GM19023 (cell line): ENCODE measurements around the gene IGF2.
"Not testable (repeated sequence)": the region's sequence is repeated elsewhere in the genome, so short reads cannot be mapped to it uniquely, and the experiment has no call there.

Experiments used
- ATAC-seq: cut with Tn5 transposase; IDR thresholded peaks from one replicate; pipeline ENCODE4 v1.9.1; 2021; ENCODE audit warnings: mild to moderate bottlenecking, moderate library complexity; ENCODE audit not compliant: unreplicated experiment

IGF2 gene, protein sequence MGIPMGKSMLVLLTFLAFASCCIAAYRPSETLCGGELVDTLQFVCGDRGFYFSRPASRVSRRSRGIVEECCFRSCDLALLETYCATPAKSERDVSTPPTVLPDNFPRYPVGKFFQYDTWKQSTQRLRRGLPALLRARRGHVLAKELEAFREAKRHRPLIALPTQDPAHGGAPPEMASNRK

DNA sequence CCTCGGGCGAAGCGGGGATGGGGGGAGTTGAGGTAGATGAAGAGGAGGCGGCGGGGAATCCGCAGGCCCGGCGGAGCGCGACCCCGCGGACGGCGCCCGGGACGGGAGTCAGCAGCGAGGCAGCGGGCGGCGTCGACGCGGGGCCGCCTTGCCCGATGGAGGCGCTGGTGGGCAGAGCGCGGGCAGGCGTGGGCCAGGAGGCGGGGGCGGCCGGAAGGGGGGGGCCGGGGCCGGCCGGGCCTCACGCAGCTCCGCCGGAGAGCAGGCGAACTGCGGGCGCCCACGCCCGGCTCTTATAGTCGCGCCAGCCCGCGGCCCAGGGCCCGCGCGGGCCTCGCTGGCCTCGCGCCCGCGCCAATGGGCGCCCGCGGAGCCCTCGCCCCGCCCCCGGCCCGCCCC is at the start of gene IGF2:
TSS of gene IGF2 (minus strand) at position 267 of the 399 bp plus-strand sequence. CDS start 3,866 bp downstream, outside the sequence.
- no peak for ATAC-seq

- ATAC-seq, result no peak
Observed at GRCh38 chr11:2188745-2189144, 49.6 kb upstream of the IGF2 start.

DNA sequence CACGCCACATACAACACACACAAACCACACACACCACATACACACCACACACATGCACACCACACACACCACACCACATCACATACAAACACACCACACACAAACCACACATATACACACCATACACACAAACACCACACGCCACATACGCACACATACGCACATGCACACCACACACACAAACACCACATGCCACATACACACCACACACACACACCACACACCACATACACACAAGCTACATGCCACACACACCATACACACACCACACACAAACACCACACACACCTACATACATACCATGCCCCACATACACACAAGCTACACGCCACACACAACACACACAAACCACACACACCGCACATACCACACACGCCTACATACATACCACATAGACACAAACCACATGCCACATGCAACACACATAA is 48.1 kb upstream of the IGF2 start:
- ATAC-seq, result no peak

DNA sequence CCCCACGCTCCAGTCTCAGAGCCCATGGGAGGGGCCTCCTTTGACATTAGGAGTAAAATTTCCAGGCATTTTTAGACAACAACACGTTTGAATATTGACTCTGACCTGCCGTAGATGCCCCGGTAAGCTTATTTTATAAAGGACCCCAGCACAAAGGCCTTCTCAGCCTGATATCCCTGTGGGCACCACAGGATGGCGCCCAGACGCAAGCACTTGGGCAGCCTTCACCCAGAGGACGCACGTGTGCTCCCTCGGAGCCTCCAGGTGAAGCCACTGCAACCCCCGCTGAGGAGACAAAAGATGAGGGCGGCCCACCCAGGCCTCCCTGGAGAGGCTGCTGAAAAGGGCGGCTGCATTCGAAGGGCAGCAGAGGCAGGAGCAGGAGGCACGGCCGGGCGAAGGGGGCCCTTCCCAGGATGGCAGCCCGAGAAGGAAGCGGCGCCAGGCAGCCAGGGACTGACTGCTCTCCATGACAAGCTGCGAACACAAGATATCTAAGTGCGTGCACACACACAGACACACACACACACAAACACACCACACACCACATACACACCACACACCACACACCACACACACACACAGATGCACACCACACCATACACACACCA is 47.6 kb upstream of the IGF2 start:
- ATAC-seq, result no peak

DNA sequence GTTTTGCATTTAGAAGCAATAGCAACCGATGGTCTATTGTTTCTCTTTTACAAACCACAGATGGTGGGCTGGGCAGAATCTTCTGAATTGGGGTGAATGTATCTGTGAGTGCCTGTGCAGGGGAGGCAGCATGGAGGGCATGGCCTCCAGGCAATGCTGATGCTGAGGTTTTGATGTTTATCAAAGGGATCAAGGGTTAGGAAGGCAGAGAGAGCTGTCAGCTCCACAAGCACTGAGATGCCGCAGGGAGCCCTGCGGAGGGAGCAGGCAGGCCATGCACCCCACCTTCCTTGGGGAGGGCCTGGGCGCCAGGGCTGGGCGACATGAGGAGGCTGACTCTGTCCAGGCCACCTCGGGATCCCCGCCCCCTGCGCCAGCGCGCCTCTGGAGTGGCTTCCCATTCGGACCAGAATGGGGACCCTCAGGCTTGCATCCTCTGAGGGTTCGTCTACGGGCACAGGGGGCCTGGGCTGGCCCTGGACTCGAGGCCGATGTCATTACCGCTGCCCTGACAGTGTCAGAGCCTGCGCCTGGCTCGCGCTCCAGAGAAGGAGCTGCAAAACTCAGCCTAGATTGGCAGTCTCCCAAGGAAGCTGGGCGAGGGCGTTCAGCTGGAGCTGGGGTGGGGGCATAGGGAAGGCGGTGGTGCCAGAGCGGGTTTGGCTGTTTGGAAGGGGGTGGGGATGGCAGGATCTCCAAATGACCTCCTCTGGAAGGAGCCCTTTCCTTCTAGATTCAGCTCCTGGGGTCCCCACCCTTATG is 46.3 kb upstream of the IGF2 start:
- ATAC-seq, result no peak

- no peak for ATAC-seq
Observed at GRCh38 chr11:2182692-2183474, 43.7 kb upstream of the IGF2 start.

DNA sequence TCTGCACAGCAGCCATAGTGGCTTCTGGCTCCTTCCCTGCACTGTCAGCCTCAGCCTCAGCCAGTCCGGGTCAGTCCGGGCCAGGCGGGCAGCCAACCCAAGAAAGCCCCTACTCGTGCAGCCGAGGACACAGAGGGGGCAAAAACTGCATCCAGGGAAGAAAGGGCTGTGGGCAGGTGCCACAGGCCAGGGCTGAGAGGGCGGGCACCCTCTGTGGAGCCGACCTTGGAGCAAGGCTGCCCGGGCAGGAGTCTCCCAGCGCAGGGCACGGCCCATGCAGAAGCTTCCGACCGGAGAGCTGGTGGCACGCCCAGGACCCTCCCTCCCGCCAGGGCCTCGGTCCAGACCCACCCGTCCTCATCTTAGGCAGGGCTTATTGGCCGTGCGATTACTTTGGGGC is 42.9 kb upstream of the IGF2 start:
- no peak for ATAC-seq

- no peak for ATAC-seq
Observed at GRCh38 chr11:2180789-2181370, 41.7 kb upstream of the IGF2 start.

- no peak for ATAC-seq
Observed at GRCh38 chr11:2180347-2180746, 41.2 kb upstream of the IGF2 start.

- no peak for ATAC-seq
Observed at GRCh38 chr11:2179516-2179915, 40.3 kb upstream of the IGF2 start.

- ATAC-seq, result no peak
Observed at GRCh38 chr11:2178906-2179494, 39.8 kb upstream of the IGF2 start.

GRCh38 chr11:2178055-2178773 is 39.0 kb upstream of the IGF2 start:
- not testable (repeated sequence) for ATAC-seq

GRCh38 chr11:2177076-2177475 is 37.9 kb upstream of the IGF2 start:
- ATAC-seq, result no peak

- ATAC-seq, result no peak
Observed at GRCh38 chr11:2176389-2176900, 37.3 kb upstream of the IGF2 start.

DNA sequence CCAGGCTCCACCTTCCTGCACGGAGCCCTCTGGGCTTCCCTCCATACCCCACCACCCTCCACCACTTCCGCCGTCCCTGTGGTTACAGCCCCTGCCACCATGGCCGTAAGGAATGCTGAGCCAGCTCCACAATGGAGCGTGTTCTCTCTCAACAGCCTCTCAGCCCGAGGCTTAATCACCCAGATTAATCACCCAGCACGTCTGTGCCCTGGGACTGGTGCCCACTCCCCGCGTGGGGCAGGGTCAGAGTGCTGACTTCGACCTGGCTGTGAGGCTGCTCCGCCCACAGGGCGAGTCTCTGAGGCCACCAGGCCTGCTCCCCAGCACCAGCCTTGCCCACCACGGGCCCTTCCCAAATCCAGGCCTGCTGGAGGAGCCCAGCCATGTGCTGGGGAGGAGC is 36.5 kb upstream of the IGF2 start:
- no peak for ATAC-seq

DNA sequence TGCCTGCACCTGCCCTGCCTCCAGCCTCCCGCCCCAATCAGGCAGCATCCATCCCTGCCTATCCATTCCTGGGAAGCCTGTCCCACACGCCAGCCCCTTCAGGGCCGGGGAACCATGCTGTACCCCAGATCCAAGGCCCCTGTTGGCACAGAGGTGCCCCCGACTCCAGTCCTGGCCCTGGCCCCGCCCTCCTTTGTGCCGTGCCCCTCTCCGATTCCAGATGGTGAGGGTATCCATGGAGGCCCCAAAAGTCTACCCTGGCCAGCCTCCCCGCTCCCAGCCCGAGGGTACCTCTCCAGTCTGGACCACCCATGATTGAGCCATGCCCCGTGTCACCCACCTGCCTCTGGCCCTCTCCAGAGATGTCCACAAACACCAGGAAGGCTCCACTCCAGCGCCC is 35.2 kb upstream of the IGF2 start:
- ATAC-seq, result no peak

- ATAC-seq, result no peak
Observed at GRCh38 chr11:2173761-2174160, 34.6 kb upstream of the IGF2 start.

DNA sequence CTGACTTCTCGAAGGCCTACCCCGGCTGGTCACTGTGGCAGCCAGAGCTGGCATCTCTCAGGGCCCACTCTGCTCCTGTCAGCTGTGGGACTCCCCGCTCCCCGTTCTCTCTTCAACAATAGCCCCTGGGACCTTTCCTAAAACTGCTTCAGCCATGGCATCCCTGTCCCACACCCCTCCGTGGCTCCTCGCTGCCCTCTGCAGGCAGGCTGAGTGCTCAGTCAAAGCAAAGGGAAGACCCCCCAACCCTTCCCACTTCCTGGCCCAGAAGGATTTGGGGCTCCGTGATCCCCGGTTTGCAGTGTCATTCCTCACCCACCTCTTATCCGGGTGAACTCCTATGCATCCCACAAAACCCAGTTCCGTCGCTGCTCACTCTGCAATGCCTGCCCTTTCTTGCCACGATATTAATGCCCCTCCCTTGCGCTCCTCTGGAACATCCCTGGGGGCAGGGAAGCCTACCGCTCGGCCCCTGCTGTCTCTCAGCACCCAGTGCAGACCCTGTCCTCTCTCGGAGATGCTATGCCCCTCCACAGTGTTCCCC is 34.0 kb upstream of the IGF2 start:
- ATAC-seq, result no peak

DNA sequence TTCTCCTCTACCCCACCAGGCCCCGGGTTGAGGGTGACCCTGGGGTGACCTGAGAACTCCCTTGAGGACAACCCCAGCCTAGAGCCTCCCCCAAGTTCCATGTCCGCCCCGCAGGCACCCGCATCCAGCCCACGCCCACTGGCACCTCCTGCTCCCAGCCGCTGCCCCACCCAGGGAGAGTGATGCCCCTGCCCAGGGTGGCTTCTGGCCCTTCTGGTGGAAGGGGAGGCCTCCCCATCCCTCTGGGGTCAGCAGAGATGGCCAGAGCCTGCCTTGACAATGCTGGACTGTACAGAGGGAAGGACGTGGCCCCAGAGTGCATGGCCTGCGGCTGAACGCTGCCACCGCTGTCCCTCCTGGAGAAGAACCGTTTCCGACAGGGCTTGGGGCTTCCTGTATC is 33.5 kb upstream of the IGF2 start:
- no peak for ATAC-seq

DNA sequence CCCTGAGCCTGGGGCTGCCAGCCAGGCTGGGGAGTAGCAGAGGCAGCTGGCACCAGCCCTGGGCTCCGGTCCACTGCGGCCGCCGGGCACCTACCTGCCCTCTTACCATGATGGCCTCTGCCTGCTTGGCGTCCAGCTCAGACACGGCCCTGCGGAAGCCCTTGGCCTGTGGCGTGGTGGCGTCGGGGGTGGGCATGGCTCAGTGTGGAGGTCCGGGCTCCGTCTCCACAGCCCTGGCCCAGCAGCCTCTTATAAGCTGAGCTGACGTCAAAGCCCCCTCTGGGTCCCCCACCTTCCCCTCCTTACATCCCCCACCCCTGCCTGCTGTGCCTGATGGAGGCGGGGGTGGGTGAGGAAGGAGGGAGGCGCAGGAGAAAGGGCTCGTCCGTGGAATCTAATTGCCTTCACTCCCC is 32.4 kb upstream of the IGF2 start, which contains the start of gene TH:
TSS of gene TH (minus strand) at position 225 of the 413 bp plus-strand sequence. CDS start at position 196, 29 bp downstream.
- no peak for ATAC-seq
